ENCODE data around the gene P2RX7.

GRCh38 chr12:121121805-121122204 lies 10.9 kb upstream of the P2RX7 start:
- TF ChIP-seq CTCF (IDR thresholded peaks at IDR 0.05; ENCODE audit: poor library complexity) (no peak), EZH2 (IDR thresholded peaks at IDR 0.05; ENCODE audit: borderline replicate concordance) (no peak), EZH2phosphoT487 (IDR thresholded peaks at IDR 0.05; ENCODE audit: low read depth, severe bottlenecking, unreplicated experiment) (no peak)
